SK-N-MC (cell line): Measurements from ENCODE around the gene SIPA1L3.

Experiments
- EZH2 ChIP-seq: fragments of 200-600 bp; sonication (generic); IDR thresholded peaks from one replicate; pipeline ENCODE4 v1.6.1; 2017; ENCODE audit warnings: antibody characterized with exemption
- FOXP2 ChIP-seq: optimal IDR thresholded peaks from 2 replicates; pipeline ENCODE3; 2011; ENCODE audit warnings: mild to moderate bottlenecking, moderate library complexity; ENCODE audit not compliant: insufficient read depth; ENCODE audit errors: extremely low read length, control extremely low read depth
- POLR2AphosphoS5 ChIP-seq: IDR thresholded peaks from 2 replicates; pipeline ENCODE4 v1.6.1; 2012; ENCODE audit warnings: mild to moderate bottlenecking, low read depth, low read length, borderline replicate concordance

GRCh38 chr19:37932985-37933936, 26.3 kb downstream of the SIPA1L3 start:
- TF ChIP-seq EZH2 (no peak), POLR2AphosphoS5 (no peak), FOXP2 (no peak)
